Non-pigmented ciliary epithelial cell (primary cell): ENCODE data around the gene PELI3.
"Not testable (repeated sequence)": the region's sequence is repeated elsewhere in the genome, so short reads cannot be mapped to it uniquely, and the experiment has no call there.

Source experiments
- DNase-seq: peaks from one replicate; pipeline ENCODE4 v3.0.0-alpha.2; 2010; ENCODE audit warnings: low read depth

PELI3 gene

GRCh38 chr11:66448523-66448922 lies 18.2 kb upstream of the PELI3 start:
- no peak for DNase-seq

DNA sequence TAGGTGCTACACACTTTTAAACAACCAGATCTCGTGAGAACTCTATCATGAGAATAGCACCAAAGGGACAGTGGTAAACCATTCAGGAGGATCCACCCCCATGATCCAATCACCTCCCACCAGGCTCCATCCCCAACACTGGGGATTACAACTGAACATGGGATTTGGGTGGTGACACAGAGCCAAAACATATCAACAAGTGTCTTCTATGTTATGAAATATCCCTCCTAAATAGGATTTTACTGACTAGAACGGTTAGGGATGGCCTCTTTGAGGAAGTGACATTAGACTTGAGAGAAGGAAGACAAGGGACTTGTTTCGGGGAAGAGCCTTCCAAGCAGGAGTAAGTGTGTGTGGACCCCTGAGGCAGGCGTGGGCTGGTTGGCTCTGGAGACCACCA lies 16.1 kb upstream of the PELI3 start:
- DNase-seq: no peak

DNA sequence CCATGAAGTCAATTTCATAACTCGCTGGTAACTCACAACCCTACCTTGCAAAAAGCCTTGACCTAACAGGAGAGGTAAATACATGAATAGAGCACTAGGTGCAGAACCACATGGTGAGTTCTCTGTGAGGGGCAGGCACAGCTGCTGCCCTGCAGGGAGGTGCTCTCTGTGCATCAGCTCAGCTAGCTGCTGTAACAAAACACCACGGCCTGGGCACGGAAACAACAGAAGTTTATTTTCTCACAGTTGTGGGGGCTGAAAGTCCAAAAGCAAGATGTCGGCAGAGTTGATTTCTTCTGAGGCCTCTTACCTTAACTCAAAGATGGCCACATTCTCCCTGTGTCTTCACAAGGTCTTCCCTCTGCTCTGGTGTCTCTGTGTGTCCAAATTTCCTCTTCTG lies 15.0 kb upstream of the PELI3 start:
- DNase-seq: no peak

DNA sequence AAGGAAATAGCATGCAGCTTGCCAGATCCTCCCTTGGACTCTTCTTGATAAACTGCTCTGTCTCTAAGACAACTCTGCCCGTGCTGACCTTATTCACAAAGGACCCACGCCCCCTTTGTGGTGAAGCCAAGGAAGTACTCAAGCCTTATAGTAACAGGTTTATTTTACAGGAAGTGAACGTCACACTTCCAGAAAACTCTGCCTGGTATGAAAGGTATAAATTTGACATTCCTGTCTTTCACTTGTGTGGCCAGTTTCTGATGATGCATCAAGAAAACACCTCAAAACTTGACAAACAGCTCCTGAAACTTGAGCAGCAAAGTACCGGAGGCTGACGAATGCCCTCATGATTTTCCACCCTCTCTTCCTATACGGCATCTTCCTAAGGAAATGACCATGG lies 12.5 kb upstream of the PELI3 start:
- no peak for DNase-seq

- no peak for DNase-seq
Measured at GRCh38 chr11:66454828-66455227, 11.9 kb upstream of the PELI3 start.

DNA sequence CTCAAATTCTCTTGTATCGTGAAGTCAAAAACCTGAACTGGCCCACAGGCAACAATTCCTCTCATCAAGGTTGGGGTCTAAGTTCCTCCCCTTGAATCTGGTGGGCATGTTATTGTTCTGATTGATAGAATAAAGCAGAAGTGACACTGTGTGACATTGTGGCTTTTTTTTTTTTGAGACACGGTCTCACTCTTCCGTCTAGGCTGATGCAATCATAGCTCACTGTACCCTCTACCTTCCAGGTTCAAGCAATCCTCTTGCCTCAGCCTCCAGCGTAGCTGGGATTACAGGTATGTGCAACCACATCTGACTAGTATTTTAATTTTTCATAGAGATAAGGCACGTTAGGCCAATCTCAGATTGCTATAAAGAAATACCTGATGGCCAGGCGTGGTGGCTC lies 8.9 kb upstream of the PELI3 start:
- DNase-seq: no peak

DNA sequence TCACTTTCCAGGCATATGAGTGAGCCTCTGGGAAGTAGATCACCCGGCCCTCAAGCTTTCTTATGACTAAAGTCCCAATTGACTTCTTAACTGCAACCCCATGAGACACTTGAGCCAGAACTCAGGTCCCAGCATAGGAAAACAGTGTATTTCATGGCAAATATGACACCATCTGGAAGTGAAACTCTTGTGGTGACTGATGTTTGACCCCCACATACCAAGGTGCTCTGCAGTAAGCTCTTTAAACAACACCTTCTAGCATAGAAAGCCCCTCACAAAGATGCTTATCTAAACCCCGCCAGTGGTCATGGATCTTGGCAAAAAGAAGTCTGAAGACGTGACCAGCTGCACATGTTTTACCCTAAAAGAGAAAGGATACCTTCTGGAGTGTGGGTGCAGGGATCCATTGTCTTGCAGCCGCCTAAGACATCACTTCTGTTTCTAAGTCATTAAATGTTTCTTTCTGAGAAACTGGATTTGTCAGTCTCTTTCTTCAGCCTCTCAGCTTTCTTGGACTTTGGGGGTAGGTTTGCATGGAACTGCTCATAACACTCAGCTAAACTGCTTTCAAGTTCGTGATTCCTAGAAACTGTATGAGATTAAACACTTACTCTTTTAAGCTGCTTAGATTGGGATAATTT lies 7.4 kb upstream of the PELI3 start:
- no peak for DNase-seq

GRCh38 chr11:66462010-66462409 lies 4.7 kb upstream of the PELI3 start:
- DNase-seq: no peak

DNA sequence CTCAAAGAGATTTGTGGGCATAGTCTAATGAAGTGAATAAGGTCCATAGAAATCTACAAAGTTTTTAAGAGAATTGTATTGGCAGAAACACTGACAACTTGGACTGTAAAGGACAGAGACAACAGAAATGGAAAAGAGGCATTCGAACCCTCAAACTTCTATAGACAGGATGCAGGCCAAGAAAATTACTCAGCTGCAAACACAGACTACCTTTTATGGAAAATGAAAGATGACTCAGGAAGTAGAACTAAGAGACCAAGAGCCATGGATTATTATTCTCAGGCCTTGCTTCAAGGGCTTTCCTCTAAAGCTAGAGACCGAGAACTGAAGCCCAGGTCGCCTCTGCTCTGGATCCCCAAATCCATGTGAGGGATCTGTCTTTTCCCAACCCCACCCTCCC lies 3.8 kb upstream of the PELI3 start:
- DNase-seq: no peak

DNA sequence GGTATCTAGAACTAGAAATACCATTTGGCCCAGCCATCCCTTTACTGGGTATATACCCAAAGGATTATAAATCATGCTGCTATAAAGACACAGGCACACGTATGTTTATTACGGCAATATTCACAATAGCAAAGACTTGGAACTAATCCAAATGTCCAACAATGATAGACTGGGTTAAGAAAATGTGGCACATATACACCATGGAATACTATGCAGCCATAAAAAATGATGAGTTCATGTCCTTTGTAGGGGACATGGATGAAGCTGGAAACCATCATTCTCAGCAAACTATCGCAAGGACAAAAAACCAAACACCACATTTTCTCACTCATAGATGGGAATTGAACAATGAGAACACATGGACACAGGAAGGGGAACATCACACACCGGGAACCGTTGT lies 2.6 kb upstream of the PELI3 start:
- DNase-seq: not testable (repeated sequence)

GRCh38 chr11:66464916-66465315 lies 1.8 kb upstream of the PELI3 start:
- no peak for DNase-seq

GRCh38 chr11:66465373-66466224 lies 1.1 kb upstream of the PELI3 start:
- no peak for DNase-seq

DNA sequence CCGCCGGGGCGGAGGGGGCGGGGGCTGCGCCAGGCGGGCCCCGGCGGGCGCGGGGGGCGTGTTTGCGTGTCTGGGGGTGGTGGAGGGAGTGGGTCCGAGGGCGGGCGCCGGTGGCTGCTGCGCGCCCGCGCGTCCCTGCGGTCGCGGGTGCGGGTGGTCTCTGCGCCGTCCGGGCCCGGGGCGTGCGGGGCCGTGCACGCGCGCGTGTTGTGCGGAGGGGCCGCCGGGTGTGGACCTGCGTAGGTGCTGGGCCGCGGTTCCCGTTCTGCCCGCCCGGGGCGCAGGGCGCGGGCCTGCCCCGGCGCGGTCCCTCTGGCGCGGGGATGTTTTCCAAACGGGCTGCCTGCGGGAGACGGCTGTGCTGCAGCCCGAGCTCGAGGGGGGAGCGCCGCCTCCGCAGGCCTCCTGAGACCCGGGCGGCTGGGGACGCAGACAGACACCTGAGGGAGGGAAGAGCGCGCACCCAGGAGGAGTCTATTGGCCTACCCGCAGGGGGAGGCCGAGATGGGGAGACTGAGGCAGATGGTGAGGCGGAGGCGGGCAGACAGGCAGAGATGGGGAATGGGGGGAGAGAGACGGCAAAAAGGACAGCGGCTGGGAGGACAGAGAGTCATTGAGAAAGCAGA lies 442 bp downstream of the PELI3 start:
- no peak for DNase-seq

DNA sequence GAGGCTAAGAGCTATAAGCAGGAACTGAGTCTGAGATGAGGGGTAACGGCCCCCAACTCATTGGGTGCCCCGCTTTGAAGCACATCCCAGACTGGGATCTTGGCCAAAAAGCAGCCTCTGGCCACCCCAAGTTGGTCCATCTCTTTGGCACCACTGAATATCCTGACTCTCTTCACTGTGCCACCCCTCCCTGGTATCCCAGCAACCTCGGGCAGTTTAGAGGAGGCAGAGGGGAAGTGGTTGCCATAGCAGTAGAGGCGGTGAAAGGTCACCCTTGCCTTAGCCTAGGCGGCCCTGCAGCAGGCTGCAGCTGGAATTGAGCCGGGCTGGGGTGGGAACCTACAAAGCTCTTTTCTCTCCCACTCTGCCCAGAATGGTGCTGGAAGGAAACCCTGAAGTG lies 1.1 kb downstream of the PELI3 start:
- no peak for DNase-seq

- no peak for DNase-seq
Measured at GRCh38 chr11:66468691-66469090, 2.0 kb downstream of the PELI3 start.

DNA sequence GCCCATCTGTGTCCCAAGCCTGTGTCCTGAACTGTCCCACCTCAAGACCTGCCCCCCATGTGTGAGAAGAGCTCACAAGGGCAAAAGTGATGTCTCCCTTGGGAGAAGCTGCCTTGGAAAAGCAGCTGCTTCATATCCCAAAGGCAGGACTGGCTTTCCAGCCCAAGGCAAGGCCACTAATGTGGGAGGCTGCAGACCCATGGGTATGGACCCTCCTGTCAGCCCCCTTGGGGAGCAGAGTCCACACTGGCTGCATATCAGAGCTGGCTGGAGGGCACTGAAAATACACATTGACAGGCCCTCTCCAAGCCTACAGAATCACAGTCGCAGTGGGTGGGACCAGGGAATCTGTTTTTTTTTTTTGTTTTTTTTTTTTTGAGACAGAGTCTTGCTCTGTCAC lies 2.7 kb downstream of the PELI3 start:
- no peak for DNase-seq

- DNase-seq: no peak
Measured at GRCh38 chr11:66470015-66470414, 3.3 kb downstream of the PELI3 start.

DNA sequence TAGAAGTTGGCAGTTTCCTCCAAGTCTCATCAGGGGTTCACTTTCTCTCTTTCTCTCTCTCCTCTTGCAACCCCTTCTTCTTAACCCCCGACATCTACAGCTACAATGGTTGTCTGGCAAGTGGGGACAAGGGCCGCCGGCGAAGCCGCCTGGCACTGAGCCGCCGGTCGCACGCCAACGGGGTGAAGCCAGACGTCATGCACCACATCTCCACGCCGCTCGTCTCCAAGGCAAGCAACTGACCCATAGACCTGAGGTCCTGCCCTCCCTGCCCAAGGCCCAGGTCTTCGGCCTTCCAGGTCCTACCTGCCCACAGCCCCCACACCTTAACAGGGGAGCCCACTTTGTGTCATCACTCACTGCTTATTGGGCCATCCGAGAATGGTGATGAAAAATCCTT lies 4.4 kb downstream of the PELI3 start:
- no peak for DNase-seq

GRCh38 chr11:66472054-66472453 lies 5.3 kb downstream of the PELI3 start:
- DNase-seq: no peak

- DNase-seq: no peak
Measured at GRCh38 chr11:66473167-66473566, 6.5 kb downstream of the PELI3 start.

DNA sequence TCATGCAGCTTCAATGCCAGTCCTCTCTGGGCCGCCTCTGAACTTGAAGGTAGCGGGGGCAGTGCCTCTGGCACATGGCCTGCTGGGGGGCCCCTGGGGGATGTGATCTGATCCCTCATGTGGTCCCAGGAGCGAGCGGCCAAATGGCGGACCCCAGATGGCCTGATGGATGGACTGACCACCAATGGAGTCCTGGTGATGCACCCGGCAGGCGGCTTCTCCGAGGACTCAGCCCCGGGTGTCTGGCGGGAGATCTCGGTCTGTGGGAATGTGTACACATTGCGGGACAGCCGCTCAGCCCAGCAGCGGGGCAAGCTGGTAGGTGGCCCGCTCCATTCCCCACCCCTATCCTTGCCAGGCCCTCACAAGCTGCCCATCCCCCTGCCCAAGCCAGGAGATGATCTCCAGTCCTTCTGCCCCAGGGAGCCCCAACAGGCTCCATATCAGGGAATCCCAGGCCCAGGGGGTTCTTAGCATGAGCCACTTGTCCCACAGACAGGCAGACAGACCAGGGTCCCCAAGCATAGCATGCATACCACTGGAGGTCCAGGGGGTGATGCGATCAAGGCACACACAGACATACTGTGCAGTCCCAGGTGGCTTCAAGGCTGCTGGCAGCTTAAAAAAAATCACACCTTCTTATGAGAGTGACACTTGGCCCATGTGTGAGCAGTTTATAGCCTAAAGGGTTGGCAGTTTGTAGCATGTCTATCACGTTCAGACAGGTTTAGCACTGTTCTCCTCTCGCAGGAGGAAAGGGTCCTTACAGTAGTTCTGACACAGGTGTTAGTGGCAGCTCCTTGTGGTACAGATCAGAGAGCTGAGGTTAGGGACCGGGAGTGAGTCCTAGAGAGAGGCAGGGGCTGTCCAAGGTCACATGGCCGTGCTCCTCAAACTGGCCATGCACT lies 7.2 kb downstream of the PELI3 start:
- no peak for DNase-seq
